Gastrocnemius medialis (tissue), 4 donors: ENCODE data around the gene GNB2. TPM values are rescaled to one million over a fixed set of nuclear protein-coding genes. Genes with fewer than 3 reads are reported as not detected.

Experiments
- ATAC-seq, 2 donors: fragments of 150-250 bp; one replicate each; pipeline ENCODE4 v1.9.1; 2016
- DNase-seq, 2 donors: peaks; one replicate each; pipeline ENCODE4 v3.0.0-alpha.2; 2019
- H3K27ac ChIP-seq, 4 donors: fragments of 200-600 bp; sonication (generic); 1 replicate in 1 of 4; 2 replicates in 3 of 4; pipeline ENCODE4 v1.5.1; 2016 to 2018; ENCODE audit warnings: mild to moderate bottlenecking in 2 of 4, moderate library complexity in 1 of 4
- H3K27me3 ChIP-seq, 3 donors: fragments of 200-600 bp; sonication (generic) in 2 of 3; 1 replicate in 1 of 3; 2 replicates in 2 of 3; pipeline versions ENCODE4 v1.5.1 to v1.6.0; 2016 to 2019; ENCODE audit warnings: mild to moderate bottlenecking in 1 of 3, moderate library complexity in 1 of 3
- H3K36me3 ChIP-seq, 2 donors: fragments of 200-600 bp; sonication (generic) in 1 of 2; one replicate each; pipeline ENCODE4 v1.5.1; 2017 to 2018
- H3K4me1 ChIP-seq, 2 donors: fragments of 200-600 bp; sonication (generic) in 1 of 2; one replicate each; pipeline ENCODE4 v1.5.1; 2016 to 2017; ENCODE audit warnings: mild to moderate bottlenecking in 2 of 2
- H3K4me3 ChIP-seq, 4 donors: fragments of 200-600 bp; sonication (generic) in 3 of 4; 1 replicate in 1 of 4; 2 replicates in 3 of 4; pipeline ENCODE4 v1.5.1; 2016 to 2019; ENCODE audit warnings: mild to moderate bottlenecking in 2 of 4
- H3K9me3 ChIP-seq, 3 donors: fragments of 200-600 bp; sonication (generic) in 2 of 3; 1 replicate in 1 of 3; 2 replicates in 2 of 3; pipeline ENCODE4 v1.5.1; 2016 to 2019
- POLR2A ChIP-seq, 2 donors: fragments of 450-650 bp; IDR thresholded peaks; one replicate each; pipeline ENCODE4 v1.6.1; 2017; ENCODE audit warnings: antibody characterized with exemption in 2 of 2, mild to moderate bottlenecking in 2 of 2, moderate library complexity in 2 of 2
- in situ Hi-C, 4 donors: fragments of 200-750 bp; cut with MboI; loops; one replicate each; pipeline versions ENCODE4 v1.15.0 to v1.8.0; 2017; ENCODE audit warnings: low sequenced_read_pairs in 4 of 4
- intact Hi-C: fragments of 100-400 bp; cut with DNase I; formaldehyde crosslinking; loops from one replicate; pipeline ENCODE4 v1.15.1; 2023; ENCODE audit warnings: low total_unique reads
- total RNA-seq, 4 donors: library from RNA; depleted of rRNA; stranded (reverse); fragments of >200 nt; gene quantifications; one replicate each; pipeline versions ENCODE4 v1.1.0 to v1.2.3, GENCODE V29; 2016
- TF ChIP-seq, protein P1 (sequence below), 5 experiments: fragments of 450-650 bp in 3 of 5; fragments of 200-600 bp in 2 of 5; sonication (generic) in 2 of 5; IDR thresholded peaks in 4 of 5; conservative IDR thresholded peaks in 1 of 5; 1 replicate in 4 of 5; 2 replicates in 1 of 5; pipeline ENCODE4 v1.5.1; 2016 to 2019; ENCODE audit warnings: antibody characterized with exemption in 5 of 5, mild to moderate bottlenecking in 3 of 5, moderate library complexity in 3 of 5

The GNB2 gene
- total RNA-seq, 4 donors from 2014 or later: 108 to 163 (median 129) TPM

GRCh38 chr7:100678291-100678984, 4.9 kb downstream of the GNB2 start:
- in situ Hi-C loops: no loop called here
- H3K4me3 ChIP-seq: no peak overlapping the region
- TF ChIP-seq, protein P1, sequence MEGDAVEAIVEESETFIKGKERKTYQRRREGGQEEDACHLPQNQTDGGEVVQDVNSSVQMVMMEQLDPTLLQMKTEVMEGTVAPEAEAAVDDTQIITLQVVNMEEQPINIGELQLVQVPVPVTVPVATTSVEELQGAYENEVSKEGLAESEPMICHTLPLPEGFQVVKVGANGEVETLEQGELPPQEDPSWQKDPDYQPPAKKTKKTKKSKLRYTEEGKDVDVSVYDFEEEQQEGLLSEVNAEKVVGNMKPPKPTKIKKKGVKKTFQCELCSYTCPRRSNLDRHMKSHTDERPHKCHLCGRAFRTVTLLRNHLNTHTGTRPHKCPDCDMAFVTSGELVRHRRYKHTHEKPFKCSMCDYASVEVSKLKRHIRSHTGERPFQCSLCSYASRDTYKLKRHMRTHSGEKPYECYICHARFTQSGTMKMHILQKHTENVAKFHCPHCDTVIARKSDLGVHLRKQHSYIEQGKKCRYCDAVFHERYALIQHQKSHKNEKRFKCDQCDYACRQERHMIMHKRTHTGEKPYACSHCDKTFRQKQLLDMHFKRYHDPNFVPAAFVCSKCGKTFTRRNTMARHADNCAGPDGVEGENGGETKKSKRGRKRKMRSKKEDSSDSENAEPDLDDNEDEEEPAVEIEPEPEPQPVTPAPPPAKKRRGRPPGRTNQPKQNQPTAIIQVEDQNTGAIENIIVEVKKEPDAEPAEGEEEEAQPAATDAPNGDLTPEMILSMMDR (IDR thresholded peaks at IDR 0.05 in 4 of 5, conservative IDR thresholded peaks at IDR 0.05 in 1 of 5): no peak
- TF ChIP-seq POLR2A (IDR thresholded peaks at IDR 0.05): no peak
- peaks cover 0 to 8% of the 10 kb centered on the region in 2 donors for H3K4me1 ChIP-seq
- no peaks in the 10 kb centered on the region for H3K9me3 ChIP-seq
- ATAC-seq (no peak), DNase-seq (no peak)
- peak overlapping the region in 3 of 4 donors; percentile 52 to 58 (median 52) for H3K27ac ChIP-seq
- H3K36me3 ChIP-seq: peaks cover 0 to 52% of the 10 kb centered on the region in 2 donors
- no peaks in the 10 kb centered on the region for H3K27me3 ChIP-seq
- intact Hi-C loops: loop anchor here (10.0 kb wide), 2 partner anchors 204 to 576 kb away; partner anchors contain the start of gene TSC22D4

DNA sequence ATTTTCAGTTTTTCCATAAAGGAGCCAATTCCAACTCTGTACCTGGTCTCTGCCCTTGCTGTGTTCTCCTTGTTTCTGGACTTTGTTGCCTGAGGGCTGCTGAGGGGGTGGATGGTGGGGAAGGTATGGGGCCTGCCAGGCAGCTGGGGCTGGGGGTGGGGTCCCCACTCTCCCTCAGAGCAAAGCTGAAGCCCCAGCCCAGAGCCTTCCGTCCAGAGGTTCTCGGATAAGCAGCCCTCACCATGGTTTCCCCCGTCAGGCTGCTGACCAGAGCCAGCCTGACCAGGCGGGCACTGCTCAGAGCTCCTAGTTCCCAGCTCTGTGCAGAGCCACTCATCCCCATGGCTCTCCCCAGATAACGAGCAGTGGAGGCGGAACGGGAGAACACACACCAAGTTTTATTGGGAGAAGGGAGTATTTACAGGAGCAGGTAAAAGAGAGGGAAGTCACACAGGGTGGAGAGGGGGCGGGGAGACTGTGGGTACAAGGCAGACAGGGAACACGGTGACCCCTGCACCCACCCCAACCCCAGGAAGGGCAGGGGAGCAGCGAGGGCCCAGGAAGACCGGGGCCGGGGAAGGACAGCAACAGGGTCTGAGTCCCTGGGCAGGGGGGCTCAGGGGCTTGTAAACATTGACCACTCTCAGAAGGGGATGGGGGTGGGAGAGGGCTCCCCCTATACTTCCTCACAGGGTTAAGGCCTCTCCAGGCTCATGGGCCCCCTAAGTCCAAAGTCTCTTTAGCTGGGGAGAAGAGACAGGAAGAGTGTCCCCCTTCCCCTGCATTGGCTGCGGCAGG, 5.8 kb downstream of the GNB2 start:
- Histone ChIP-seq H3K9me3 (no peaks in the 10 kb centered on the region), H3K27ac (peak overlapping the region; percentile 31 to 58 (median 52)), H3K27me3 (no peaks in the 10 kb centered on the region), H3K36me3 (peaks cover 0 to 61% of the 10 kb centered on the region in 2 donors), H3K4me1 (peaks cover 0 to 8% of the 10 kb centered on the region in 2 donors), H3K4me3 (no peak overlapping the region)
- in situ Hi-C loops (no loop called here), intact Hi-C loops (loop anchor here (10.0 kb wide), 2 partner anchors 205 to 575 kb away; partner anchors contain the start of gene TSC22D4)
- DNase-seq (no peak), ATAC-seq (no peak)
- no peak for TF ChIP-seq POLR2A (IDR thresholded peaks at IDR 0.05)
- TF ChIP-seq, protein P1 (IDR thresholded peaks at IDR 0.05 in 4 of 5, conservative IDR thresholded peaks at IDR 0.05 in 1 of 5): no peak

DNA sequence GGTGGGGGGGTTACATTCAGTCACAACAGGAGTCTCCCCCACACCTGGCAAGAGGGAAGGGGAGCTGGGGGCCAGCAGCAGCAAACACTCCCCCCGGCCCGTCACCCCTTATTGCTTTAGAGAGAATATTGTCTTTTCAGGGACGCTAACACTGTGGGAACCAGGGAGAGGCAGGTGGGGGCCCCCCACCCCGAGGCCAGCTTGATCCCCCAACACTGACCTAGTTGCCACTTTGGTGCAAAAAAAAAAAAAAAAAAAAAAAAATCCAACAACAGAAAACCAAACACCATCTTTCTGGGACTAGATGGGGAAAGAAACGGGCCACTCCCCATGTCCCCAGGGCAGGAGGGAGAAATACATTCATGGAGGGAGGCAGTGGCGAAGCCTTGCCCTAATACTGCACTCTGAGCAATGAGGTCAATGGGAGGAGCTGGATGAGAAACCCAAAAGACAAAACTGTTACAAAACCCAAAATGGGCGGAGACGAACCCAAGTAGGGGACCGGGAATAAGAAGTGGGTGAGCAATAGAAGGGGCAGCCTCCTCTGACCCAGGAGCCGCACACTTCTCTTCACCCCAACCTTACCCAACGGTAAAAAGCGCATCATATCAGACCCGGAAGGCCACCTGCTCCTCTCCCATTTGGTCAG, 6.5 kb downstream of the GNB2 start:
- Histone ChIP-seq H3K9me3 (no peaks in the 10 kb centered on the region), H3K4me1 (peaks cover 0 to 8% of the 10 kb centered on the region in 2 donors), H3K4me3 (no peak overlapping the region), H3K27me3 (no peaks in the 10 kb centered on the region), H3K36me3 (peaks cover 0 to 68% of the 10 kb centered on the region in 2 donors), H3K27ac (peak overlapping the region; percentile 31 to 58 (median 52))
- peak; percentile 37 to 51 for ATAC-seq
- intact Hi-C loops: loop anchor here (10.0 kb wide), 2 partner anchors 205 to 575 kb away; partner anchors contain the start of gene TSC22D4
- TF ChIP-seq, protein P1 (IDR thresholded peaks at IDR 0.05 in 4 of 5, conservative IDR thresholded peaks at IDR 0.05 in 1 of 5): no peak
- TF ChIP-seq POLR2A (IDR thresholded peaks at IDR 0.05): no peak
- DNase-seq: peak; percentile 43 to 70
- in situ Hi-C loops: no loop called here

- ATAC-seq (no peak), DNase-seq (no peak)
- H3K4me3 ChIP-seq: no peak overlapping the region
- H3K27ac ChIP-seq: peak overlapping the region; percentile 28 to 58 (median 44)
- no peaks in the 10 kb centered on the region for H3K27me3 ChIP-seq
- intact Hi-C loops (no loop called here), in situ Hi-C loops (no loop called here)
- peaks cover 0 to 75% of the 10 kb centered on the region in 2 donors for H3K36me3 ChIP-seq
- TF ChIP-seq, protein P1 (IDR thresholded peaks at IDR 0.05 in 4 of 5, conservative IDR thresholded peaks at IDR 0.05 in 1 of 5): no peak
- no peak for TF ChIP-seq POLR2A (IDR thresholded peaks at IDR 0.05)
- peaks cover 0 to 8% of the 10 kb centered on the region in 2 donors for H3K4me1 ChIP-seq
- no peaks in the 10 kb centered on the region for H3K9me3 ChIP-seq
Observed at GRCh38 chr7:100680576-100681271, 7.2 kb downstream of the GNB2 start.
